GM20000 (cell line): ENCODE data around the gene COL3A1.

Source experiments
- DNase-seq: peaks from one replicate; pipeline ENCODE4 v3.0.0; 2012; ENCODE audit warnings: low spot score
- TF ChIP-seq, protein P1 (sequence below): IDR thresholded peaks from 2 replicates; pipeline ENCODE4 v1.5.1; 2012; ENCODE audit warnings: mild to moderate bottlenecking, control low read depth; ENCODE audit errors: extremely low read depth, missing control alignments

COL3A1 gene

DNA sequence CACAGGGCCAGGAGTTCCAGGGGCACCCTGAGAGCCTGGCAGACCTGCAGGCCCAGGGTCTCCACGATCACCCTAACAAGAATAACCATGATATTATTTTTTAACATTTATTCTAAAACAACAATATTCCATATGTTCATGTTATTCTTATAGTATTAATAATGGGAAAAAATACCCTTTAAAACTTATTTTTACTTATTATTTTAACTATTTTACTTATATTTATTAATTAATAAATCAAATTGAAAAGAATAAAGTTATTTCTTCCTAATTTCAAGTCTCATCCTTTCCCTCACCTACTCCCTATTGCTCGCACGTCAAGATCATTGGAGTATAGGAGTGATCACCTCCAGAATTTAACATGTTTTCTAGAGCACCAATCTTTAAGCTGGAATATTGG lies 71.7 kb downstream of the COL3A1 start:
- TF ChIP-seq, protein P1, sequence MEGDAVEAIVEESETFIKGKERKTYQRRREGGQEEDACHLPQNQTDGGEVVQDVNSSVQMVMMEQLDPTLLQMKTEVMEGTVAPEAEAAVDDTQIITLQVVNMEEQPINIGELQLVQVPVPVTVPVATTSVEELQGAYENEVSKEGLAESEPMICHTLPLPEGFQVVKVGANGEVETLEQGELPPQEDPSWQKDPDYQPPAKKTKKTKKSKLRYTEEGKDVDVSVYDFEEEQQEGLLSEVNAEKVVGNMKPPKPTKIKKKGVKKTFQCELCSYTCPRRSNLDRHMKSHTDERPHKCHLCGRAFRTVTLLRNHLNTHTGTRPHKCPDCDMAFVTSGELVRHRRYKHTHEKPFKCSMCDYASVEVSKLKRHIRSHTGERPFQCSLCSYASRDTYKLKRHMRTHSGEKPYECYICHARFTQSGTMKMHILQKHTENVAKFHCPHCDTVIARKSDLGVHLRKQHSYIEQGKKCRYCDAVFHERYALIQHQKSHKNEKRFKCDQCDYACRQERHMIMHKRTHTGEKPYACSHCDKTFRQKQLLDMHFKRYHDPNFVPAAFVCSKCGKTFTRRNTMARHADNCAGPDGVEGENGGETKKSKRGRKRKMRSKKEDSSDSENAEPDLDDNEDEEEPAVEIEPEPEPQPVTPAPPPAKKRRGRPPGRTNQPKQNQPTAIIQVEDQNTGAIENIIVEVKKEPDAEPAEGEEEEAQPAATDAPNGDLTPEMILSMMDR: no peak
- DNase-seq: no peak

DNA sequence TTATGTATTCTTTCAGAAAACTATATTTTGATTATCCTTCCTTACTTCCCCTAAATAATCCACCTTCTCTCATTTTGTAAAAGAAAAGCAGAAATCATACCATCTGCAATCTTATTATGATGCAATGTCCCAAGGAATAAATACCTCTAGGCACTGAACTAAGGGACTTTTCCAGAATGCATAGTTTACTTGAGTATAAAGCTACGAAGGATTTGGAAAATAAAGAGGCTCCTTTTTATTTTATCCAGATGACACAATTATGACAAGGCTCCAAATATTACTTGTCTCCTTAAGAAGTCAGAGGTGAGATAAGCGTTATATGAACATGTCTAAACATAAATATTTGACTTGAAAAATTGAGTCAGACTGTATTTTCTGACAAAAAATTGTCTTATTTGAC lies 72.1 kb downstream of the COL3A1 start:
- TF ChIP-seq, protein P1: no peak
- no peak for DNase-seq

DNA sequence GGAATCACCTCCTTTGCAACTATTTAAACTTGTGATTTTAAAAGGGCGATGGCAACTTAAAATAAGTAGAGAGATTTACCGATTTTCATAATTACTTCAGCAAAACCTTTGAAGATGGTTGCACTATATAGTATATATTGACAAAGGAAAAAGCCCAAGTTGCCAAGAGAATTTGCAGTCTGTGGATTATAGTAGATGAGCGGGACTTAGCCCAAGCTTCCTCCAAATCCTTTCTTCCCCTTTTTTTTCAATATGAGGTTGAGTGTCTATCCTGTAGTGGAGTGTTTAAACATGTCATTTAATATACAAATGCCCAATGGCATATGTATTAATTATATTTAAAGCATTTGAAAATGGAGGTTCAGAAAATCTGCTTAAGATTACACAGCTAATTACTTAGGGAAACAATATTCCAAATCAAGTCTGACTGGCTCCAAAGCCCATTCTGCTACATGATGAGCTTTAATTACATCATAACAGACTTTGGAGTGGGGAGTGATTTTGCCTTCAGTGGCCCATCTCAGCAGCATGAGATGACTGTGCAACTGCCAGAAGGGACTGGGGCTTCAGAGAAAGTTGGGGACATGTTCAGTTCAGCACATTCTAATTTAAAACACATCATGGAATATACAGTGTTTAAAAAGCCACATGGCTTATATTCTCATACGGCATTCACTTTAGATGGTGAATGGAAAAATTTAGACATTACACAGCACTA lies 73.2 kb downstream of the COL3A1 start:
- TF ChIP-seq, protein P1: no peak

DNA sequence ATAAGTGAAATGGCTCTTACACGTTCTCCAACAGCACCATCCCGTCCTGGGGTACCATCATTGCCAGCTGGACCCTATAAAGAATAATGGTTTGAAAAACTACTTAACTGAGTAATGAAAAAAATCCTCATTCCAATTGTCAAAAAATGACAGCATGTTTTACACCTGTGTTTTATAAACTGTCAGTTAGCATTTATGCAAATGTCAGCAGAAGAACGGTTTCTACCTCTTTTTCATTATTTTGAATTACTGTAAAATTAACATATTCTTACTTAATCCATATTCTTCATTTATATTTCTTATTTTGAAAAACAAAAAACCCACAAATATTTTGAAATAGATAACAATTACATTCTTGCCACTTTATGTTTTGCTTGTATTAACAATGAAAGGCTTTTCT lies 74.0 kb downstream of the COL3A1 start:
- DNase-seq: no peak

More for the DNA sequence above, 73.2 kb downstream of the COL3A1 start:
- no peak for DNase-seq

DNA sequence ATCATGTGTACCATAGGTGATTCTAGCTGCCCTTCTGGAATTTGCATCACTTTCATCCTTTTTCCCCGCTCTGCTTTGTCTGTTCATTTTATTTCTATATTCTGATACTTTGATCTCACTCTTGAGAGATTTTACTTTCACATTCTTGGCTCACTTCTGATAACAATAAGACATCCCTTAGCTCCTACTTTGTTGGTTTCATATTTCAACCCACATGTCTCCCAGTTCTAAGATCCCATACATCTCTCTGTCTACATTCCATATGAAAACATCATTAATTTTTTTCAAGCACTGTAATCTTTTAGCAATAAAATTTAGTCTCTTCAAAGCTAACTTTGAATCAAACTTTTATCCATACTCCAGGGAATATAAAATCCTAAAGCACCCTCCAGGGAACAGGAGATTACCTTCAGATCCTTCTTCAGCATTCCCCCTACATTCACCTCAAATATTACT lies 75.6 kb downstream of the COL3A1 start:
- TF ChIP-seq, protein P1: no peak
- DNase-seq: no peak

More for the DNA sequence above, 74.0 kb downstream of the COL3A1 start:
- TF ChIP-seq, protein P1: no peak

DNA sequence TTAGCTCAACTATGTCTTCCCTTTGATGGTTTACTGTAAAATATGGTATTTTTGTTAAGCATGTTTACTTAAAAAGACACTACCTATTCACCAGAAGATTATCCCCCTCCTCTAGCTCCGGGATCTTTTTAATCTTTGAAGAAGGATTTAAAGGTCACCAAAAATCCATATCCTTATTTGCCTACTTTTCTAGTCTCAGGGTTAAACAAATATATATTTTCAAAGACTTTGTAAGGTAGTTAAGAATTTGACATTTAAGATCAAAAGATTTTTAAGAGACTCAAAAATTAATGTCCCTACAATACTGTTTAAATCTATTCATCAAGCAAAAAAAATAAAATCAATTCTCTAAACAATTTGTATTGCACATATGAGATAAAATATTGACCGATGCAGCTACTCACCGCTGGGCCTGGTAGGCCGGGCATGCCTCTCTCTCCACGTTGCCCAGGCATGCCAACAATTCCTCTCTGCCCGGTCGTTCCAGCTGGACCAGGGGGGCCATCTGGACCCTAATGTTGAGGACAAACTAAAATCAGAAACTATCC lies 76.1 kb downstream of the COL3A1 start:
- DNase-seq: no peak
- TF ChIP-seq, protein P1: no peak
